Activated T-cell treated with anti-CD3 and anti-CD28 coated beads for 1 hour (primary cell): Measurements from ENCODE around the gene NEMP2.
"Not testable (repeated sequence)": the region's sequence is repeated elsewhere in the genome, so short reads cannot be mapped to it uniquely, and the experiment has no call there.

Experiments
- DNase-seq: peaks from one replicate; pipeline ENCODE4 v3.0.0-alpha.2; 2020; ENCODE audit warnings: low read depth

NEMP2 gene

DNA sequence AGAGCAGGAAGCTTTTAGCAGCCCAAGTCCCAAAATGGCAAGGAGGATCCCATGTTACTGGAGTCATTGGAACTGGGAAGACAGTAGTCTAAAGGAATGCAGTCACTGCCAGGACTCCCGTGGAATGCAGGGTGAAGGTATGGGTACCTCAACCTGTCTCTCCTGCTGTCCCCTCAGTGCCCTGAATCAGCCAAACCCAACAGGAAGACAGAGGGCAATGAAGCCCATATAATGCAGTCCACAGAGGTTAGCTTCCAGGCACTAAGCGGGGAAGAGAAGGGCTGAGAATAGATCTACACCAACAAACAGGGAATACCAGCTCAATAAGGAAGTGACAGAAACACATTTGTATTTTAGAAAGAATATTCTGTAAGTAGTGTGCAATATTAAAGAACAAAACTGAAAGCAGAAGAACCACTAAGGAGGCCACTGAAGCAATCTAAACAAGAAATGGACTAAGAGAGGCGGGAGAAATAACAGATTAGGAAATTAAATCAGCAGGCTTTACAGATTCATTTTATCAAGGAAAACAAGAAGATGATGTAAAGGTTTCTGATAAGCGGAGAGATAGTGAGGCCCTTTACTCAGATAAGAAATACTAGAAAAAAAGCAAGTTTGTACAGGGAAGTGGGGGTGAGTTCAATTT is 8.3 kb downstream of the NEMP2 start:
- no peak for DNase-seq

DNA sequence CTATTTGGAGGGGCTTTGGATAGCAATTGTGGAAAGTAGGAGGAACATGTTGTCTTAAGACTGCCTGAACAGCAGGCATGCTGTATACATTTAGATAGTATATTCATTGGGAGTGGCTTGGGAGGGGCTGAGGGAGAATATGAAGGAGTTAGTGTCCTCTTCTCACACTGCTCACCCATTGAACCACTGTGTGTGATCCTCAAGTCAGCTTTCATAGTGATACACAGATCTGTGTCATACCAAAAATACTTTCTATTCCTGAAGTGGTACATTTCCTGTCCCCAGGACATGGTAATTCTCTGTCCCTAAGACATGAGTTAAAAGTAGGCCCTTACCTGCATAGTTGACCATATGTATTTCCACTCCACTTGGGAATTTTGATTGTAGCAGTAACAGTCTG is 9.6 kb downstream of the NEMP2 start:
- DNase-seq = no peak

DNA sequence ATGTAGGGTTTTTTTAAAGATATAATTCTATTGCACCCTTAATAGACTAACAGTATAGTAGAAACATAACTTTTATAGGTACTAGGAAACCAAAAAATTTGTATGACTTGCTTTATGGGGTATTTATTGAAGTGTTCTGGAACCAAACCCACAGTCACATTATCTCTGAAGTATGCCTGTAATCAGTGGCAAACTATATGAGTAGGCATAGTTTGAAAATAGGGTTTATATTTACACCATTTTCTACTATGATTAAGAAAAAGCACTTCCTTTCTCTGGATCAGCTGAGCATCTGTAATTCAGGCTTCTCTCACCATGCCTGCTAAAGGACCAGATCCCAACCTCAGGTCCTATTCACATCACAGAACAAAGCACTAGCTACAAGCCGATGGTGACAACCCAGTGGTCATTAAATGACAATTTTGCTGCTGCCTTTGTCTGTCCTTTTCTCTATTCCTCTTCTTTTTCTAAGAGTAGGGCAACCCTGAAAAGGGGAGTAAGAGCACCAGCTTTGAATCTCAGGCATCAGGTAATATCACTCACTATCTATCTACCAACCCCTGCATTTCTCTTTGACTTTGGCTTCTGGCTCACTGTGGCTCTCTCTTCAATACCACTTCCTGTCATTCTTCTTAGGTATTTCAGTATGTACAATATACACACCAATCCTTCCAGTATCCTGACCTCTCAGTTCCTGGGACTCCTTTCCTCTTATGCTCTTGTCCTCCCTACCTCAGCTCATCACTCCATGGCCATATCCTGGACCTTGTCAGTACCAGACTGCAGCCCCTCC is 14.4 kb downstream of the NEMP2 start:
- no peak for DNase-seq

DNA sequence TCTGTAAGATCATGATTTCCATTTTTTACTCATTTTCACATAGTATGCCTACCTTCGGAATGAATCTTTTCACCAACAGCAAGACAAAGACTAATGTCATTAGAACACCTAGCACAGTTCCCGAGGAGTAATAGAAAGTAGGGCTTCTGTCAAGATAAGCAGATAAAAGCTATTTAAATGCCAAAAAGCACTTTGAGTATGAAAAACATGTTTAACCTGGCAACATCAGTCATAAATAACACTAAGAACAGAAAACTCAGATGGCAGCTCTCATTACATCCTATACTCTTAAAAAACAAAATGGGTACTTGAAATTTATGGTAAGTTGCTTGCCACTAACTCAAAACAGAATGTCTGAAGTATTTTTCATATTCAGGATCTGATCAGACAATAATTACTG is 17.1 kb downstream of the NEMP2 start:
- no peak for DNase-seq

DNA sequence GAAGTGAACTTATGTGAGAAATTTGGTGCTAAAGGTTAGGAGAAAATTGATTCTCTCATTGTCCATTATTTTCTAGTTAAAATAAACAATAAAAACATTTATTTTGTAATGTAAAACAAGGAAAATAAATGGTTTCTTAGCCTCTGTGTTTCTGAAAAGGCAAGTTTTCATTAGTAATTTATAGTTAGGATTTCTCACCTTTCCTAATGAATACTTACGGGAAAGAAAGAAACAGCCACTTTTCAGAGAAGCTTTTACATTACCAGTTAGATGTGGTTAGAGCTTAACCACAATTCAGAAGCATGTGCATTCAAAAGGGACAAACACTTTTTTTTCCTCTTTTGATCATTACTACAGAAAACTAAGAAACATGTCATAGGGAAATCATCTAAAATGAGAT is 18.8 kb downstream of the NEMP2 start:
- no peak for DNase-seq

DNA sequence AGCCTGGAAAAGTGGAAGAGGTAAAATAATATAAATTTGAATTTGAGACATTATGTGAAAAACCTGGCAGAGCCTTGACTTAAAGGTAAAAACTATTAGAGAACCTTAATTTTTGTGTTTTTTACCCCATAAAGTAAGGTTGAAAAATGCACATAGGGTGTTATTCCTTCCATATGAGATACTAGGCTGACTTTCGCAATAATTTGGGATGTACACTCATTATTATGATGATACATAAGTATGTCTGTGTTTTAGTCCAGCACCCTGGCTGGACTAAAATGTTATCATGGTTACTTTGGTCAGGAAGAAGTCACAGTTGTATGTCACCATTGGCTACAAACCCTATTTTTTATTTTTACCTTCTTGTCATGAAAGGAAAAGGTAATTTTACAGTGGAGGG is 19.8 kb downstream of the NEMP2 start:
- no peak for DNase-seq

DNA sequence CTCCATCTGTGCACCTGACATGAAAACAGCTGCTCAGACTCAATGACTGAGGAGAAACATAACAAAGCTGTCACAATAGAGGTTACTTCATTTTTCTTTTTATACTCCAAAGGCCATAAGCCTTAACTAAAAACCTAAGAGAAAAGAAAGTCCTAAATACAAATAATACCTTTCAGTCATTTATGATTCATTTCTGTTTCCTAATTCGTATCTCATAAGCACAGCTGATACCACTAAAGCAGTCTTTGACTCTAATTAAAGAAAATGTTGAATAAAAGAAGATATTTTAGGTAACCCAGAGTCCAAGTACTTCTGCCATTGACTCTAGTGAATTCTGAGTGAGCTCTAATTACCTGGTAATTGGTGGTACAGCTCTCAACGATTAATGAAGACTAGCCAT is 20.6 kb downstream of the NEMP2 start:
- no peak for DNase-seq

DNA sequence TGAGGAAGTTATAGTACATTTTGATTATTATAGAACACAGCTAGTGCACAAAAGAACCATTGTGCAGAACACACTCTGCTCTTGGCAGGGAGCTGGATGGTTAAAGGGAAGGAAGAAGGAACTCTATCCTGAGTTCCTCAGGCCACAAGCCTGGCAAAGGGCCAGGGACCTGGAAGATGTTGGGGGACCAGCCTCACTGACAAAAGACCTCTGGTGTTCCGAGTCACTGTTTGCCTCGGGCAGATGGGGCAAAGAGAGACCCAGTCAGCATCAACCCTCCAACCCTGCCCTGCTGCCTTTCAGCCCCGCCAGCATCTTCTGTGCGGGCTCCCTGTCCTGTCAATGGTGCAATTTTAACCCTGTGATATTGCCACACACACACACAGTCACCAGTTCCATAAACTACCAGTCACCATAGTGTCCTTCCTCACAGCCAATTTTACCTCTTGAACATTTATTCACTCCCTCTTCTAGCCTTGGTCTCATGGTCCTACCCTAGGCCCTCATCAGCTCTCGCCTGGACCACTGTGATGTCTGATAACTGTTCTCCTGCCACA is 21.9 kb downstream of the NEMP2 start:
- no peak for DNase-seq

DNA sequence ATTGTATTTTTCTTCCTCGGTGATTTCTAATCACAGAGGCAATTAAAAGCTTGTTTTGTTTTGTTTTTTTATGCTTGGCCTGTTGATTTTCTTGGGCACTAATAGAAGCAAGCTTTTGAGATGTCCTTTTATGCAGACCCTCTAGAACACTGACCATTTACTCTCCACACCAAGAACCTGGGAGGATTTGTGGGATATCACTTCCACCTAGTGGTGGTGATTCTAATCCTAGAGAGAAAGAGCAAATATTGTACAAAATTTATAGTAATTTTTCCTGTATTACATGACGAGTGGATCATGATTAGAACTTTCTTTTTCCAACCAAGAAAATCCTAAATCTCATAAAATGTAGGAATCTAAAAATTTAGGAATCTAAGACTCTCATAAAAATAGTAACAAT is 23.4 kb downstream of the NEMP2 start:
- DNase-seq = no peak

DNA sequence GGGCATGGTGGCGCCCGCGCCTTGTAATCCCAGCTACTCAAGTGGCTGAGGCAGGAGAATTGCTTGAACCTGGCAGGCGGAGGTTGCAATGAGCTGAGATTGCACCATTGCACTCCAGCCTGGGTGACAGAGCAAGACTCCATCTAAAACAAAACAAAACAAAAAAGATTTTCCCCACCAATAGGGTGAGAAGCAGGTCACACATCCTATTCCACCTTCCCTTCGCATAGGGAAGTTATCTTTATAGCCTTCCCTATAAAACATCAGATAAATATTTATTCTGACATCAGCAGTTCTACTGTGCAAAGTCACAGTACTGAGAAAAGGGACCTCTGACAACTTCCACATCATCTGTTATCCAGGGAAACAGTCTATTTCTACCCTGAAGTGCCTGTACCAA is 24.6 kb downstream of the NEMP2 start:
- DNase-seq = not testable (repeated sequence)

DNA sequence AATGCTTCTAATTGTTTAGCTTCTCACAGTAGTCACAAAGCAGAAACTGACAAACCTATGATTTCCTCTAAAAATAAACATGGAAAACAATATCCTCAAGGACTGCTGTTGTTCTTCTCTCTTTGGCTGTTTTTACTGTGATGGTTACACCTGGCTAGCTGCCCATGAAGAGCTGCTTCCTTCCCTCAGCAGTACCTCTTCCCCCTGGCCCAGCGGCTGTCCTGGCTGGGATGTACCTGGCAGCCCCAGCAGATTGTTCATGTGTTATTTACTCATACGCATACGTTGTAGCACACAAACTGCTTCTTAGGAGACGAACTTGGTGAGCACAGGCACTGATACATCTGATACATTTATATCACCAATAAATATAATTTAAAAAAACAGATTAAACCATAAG is 27.4 kb downstream of the NEMP2 start:
- DNase-seq = no peak

DNA sequence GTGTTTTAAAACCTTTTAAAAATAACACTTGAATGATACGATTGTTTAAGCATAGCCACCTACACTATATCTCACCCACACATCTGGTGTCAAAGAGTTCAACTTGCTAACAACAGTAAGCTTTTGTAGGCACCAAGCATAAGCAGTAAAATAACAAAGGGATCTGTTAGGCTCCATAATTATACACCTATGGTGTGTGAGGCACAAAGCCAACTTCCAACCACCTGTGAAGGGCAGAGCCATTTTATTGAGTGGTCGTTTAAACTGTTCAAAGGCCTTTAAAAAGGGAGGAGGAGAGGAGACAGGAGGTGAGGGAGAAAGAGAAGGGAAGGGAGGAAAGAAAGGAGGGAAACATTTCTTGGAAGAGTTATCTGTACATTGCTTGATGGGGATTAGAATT is 27.9 kb downstream of the NEMP2 start:
- DNase-seq = no peak

DNA sequence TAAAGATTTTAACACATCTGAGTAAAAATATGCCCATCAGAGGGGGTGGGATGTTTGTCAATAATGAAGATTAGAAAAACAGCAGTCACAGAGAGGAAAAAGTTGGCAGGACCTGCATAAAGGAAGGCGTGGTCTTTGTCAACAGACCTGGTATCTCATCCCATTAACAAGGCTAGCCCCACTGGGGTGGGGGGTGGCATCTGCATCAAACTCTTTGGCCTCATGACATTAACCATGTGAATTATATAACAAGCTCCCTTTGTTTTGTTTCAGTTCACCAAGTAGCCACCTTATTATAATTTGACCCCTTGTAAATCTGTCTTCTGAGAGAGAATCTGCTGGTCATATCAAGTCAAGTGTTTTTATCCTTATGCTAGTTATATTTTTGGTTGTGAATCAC is 28.8 kb downstream of the NEMP2 start:
- DNase-seq = no peak

DNA sequence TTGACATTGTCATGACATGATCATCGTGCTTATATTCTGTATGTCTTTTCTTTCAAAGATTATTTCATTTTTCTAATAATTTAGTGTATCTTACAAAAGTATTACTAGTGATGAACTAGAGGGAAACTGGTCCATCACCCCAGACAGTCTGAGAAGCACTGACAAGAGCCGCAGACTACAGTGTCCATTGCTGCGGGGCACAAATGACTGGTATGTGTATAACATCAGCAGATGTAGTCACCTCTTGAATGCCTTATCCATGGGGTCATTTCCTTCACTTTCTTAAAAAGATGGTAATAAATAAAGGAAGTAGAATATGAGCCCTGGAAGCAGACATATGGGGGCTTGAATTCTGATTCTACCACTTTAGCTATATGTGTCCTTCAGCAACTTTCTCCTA is 29.6 kb downstream of the NEMP2 start:
- DNase-seq = no peak

DNA sequence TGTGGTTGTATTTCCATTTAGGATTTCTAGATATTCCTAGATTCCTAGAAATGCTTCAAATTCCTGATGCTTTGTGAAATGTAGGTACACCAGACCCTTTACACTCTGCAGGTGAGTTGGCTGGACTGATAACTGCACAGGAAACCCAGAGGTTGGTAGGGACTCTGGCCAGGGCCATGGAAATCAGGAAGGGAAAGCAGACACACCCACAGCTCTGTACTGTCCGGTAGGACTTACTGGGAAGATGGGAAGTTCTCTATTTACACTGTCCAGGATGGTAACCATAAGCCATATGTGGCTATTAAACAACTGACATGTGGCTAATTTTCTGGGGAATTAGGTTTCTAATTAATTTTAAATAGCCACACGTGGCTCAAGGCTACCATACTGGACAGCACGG is 31.4 kb downstream of the NEMP2 start:
- no peak for DNase-seq

DNA sequence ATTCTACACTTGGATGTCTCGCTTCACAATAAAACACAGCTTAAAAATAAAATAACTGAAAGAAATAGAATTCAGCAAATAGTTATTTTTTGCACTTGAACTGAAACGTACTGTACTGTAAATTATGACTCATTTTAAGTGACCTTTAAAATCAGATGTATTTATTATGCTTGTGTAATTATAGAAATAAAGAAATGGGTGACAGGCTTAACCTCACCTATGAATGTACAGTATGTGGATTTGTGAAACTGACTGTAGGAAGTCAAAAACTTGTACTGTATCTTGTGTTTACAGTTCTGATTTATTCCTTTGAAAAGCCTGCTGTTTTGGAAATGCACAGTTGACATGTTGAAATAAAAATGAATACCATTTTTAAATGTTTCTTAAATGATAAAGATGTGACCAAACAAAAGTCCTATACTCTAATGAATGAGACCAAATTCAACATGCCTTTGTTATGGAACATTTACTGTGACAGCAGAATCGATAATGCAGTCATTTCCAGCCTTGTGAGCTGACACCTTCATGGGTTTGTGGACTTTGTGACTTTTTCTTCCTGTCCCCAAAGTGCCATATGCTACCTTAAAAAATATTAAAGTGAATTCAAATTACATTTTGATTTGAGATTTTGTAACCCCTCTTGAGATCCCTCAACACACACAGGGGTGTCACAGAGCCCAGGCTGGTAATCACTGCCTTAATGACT is 32.7 kb downstream of the NEMP2 start:
- no peak for DNase-seq

DNA sequence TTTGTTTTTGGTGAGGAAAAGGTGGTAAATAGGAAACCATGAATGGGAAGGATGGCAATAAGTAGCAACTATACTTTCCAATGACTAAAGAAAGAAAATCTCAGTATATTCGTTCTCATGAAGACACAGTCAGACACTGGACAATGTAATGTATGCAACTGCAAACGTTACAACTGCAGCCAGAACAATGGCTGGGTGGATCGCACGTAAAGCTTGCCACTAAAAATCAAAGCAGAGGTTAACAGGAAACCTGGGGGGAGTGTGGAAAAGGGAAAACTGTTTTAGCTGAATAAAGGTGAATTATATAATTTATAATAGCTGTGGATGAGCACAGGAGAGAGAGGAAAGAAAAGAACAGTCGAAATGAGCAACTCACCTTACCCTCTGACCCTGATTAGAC is 33.3 kb downstream of the NEMP2 start:
- DNase-seq = no peak

DNA sequence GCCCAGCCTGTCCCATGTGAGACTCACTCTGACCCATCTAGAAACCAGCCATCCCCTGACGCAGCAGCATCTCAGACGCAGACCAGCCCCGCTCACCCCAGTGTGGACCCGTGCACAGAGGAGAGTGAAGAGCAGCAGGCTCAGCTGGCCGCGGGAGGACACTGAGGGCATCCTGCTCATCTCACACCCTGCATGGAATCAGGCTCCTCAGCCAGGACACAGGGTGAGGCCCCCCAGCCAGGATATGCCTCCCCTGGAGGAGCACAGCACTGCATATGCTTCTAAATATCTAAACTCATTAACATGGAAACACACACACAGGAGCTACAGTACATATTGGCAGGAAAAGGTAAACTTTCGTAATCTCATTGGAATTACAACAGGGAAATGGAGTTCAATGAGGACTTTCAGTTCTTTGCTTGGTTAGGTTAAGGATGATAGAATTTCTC is 34.4 kb downstream of the NEMP2 start:
- no peak for DNase-seq

DNA sequence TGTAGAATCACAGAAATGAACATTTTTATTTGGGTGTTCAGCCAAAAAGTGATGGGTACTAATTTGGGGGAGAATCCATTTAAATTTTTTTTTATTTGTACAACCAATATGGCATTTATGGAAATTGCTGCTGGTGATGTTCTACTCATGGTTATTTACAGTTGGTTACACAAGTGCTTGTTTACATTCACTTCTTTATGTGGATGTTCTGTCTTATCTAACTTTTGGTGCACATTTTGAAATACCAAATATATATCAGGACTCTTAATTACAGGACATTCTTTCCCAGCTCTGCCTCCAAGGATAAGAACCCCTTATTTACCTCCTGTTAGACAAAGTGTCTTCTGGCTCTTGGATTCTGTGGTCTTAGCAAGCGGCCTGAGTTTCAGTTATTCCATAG is 35.2 kb downstream of the NEMP2 start:
- DNase-seq = no peak

DNA sequence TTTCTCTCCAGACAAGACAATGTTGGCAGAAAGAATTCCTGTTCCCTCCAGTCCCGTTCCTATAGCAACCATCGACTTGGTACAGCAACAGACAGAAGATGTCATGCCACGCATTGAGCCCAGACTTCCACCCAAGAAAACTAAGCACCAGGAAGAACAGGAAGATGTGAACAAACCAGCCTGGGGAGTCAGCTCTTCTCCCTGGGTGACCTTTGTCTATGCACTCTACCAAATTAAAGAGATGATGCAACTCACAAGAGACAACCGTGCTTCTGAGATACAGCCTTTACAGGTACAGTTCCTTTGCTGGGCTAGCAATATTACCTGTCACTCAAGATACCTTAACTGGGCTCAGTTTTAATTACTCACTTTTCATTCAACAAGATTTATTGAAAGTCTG is 37.1 kb downstream of the NEMP2 start:
- DNase-seq = no peak

DNA sequence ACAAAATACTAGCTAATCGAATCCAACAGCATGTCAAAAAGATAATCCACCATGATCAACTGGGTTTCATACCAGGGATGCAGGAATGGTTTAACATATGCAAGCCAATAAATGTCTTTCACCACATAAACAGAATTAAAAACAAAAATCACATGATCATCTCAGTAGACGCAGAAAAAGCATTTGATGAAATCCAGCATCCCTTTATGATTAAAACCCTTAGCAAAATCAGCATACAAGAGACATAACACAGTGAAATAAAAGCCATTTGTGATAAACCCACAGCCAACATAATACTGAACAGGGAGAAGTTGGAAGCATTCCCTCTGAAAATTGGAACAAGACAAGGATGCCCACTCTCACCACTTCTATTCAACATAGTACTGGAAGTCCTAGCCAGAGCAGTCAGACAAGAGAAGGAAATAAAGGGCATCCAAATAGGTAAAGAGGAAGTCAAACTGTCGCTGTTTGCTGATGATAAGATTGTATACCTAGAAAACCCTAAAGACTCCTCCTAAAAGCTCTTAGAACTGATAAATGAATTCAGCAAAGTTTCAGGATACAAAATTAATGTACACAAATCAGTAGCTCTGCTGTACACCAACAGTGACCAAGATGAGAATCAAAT is 39.8 kb downstream of the NEMP2 start:
- DNase-seq = not testable (repeated sequence)

DNA sequence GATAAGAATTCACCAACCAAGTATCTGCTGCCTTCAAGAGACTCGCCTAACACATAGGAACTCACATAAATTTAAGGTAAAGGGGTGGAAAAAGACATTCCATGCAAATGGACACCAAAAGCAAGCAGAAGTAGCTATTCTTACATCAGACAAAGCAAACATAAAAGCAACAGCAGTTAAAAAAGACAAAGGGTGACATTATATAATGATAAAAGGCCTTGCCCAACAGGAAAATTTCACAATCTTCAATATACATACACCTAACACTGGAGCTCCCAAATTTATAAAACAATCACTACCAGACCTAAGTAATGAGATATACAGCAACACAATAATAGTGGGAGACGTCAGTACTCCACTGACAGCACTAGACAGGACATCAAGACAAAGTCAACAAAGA is 41.4 kb downstream of the NEMP2 start:
- no peak for DNase-seq

DNA sequence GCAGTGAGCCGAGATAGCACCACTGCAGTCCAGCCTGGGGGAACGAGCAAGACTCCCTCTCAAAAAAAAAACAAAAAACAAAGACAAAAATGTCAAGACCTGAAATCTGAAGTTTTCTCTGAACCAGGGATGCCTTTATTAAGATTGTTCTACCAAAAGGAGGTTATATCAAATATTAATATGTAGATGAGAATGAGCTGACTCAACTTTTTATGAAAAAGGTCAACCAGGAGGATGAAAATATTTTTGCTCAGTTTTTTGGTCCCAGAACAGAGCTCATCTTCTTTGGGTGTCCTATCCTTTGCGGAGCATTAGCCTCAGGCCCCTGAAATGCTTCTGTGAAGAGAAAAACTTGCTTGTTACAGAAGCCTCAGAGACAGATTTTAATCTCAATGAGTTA is 44.0 kb downstream of the NEMP2 start:
- no peak for DNase-seq
